WTC11 (cell line): ENCODE measurements around the gene HDX. TPM values are rescaled to one million over a fixed set of nuclear protein-coding genes. Genes with fewer than 3 reads are reported as not detected.

Source experiments
- ATAC-seq: fragments of 200-7000 bp; cut with Tn5 transposase; 2 replicates; pipeline ENCODE4 v1.10.0; 2021; ENCODE audit warnings: mild to moderate bottlenecking, moderate library complexity
- CTCF ChIA-PET: fragments of 300-600 bp; sonication (Branson Sonifier 250); formaldehyde crosslinking; loops from one replicate; lab custom pipeline; 2021; ENCODE audit warnings: antibody characterized with exemption; lab: Charles Lee
- POLR2A ChIA-PET: fragments of 350-600 bp; sonication (Branson Sonifier 250); formaldehyde crosslinking; loops from one replicate; lab custom pipeline; 2021; ENCODE audit warnings: antibody characterized with exemption; lab: Charles Lee
- DNase-seq: peaks from one replicate; pipeline ENCODE4 v3.0.0; 2021; ENCODE audit warnings: low spot score
- H3K27ac Mint-ChIP-seq: 2 replicates; pipeline ENCODE4 v1.8.0; 2021; ENCODE audit warnings: mixed read lengths
- H3K27me3 Mint-ChIP-seq: 2 replicates; pipeline ENCODE4 v1.8.0; 2021; ENCODE audit warnings: low read depth, mild to moderate bottlenecking, moderate library complexity, mixed read lengths
- H3K36me3 Mint-ChIP-seq: 2 replicates; pipeline ENCODE4 v1.8.0; 2021; ENCODE audit warnings: mixed read lengths
- H3K4me1 Mint-ChIP-seq: 2 replicates; pipeline ENCODE4 v1.8.0; 2022; ENCODE audit warnings: mixed read lengths
- H3K4me3 Mint-ChIP-seq: 2 replicates; pipeline ENCODE4 v1.8.0; 2021; ENCODE audit warnings: mild to moderate bottlenecking, moderate library complexity, mixed read lengths
- H3K9me3 Mint-ChIP-seq: 2 replicates; pipeline ENCODE4 v1.8.0; 2021; ENCODE audit warnings: mixed read lengths
- AFF4 ChIP-seq: sonication (generic); formaldehyde crosslinking; IDR thresholded peaks from 2 replicates; pipeline ENCODE4 v1.8.1; 2023; ENCODE audit warnings: mild to moderate bottlenecking, missing genetic modification reagents, borderline replicate concordance
- ARID4B ChIP-seq: sonication (generic); formaldehyde crosslinking; IDR thresholded peaks from 2 replicates; pipeline ENCODE4 v1.8.0; 2023; ENCODE audit warnings: missing genetic modification reagents, mild to moderate bottlenecking, borderline replicate concordance
- CREB1 ChIP-seq: sonication (generic); formaldehyde crosslinking; IDR thresholded peaks from 2 replicates; pipeline ENCODE4 v1.8.0; 2023; ENCODE audit warnings: mild to moderate bottlenecking, missing genetic modification reagents
- CTCF ChIP-seq: fragments of 200-600 bp; IDR thresholded peaks from 2 replicates; pipeline ENCODE4 v1.8.0; 2022; ENCODE audit warnings: antibody characterized with exemption
- E2F1 ChIP-seq: sonication (generic); formaldehyde crosslinking; IDR thresholded peaks from 2 replicates; pipeline ENCODE4 v1.8.0; 2022; ENCODE audit warnings: mild to moderate bottlenecking, missing genetic modification reagents
- ELF4 ChIP-seq: sonication (generic); formaldehyde crosslinking; IDR thresholded peaks from 2 replicates; pipeline ENCODE4 v1.8.1; 2022; ENCODE audit warnings: low read depth, mild to moderate bottlenecking, moderate library complexity, missing genetic modification reagents
- EMX1 ChIP-seq: fragments of 250-450 bp; sonication (Bioruptor Pico); IDR thresholded peaks from 2 replicates; pipeline ENCODE4 v1.8.0; 2021; ENCODE audit warnings: mild to moderate bottlenecking
- ERG ChIP-seq: fragments of 250-450 bp; sonication (Bioruptor Pico); IDR thresholded peaks from 2 replicates; pipeline ENCODE4 v1.8.0; 2021; ENCODE audit warnings: mild to moderate bottlenecking
- FOXP4 ChIP-seq: sonication (generic); formaldehyde crosslinking; IDR thresholded peaks from 2 replicates; pipeline ENCODE4 v1.8.0; 2022; ENCODE audit warnings: mild to moderate bottlenecking, missing genetic modification reagents
- IRF2 ChIP-seq: sonication (generic); formaldehyde crosslinking; IDR thresholded peaks from 2 replicates; pipeline ENCODE4 v1.8.0; 2022; ENCODE audit warnings: low read depth, missing genetic modification reagents, borderline replicate concordance
- MLX ChIP-seq: sonication (generic); formaldehyde crosslinking; IDR thresholded peaks from 2 replicates; pipeline ENCODE4 v1.8.1; 2023; ENCODE audit warnings: mild to moderate bottlenecking, missing genetic modification reagents, moderate library complexity
- NFYB ChIP-seq: sonication (generic); formaldehyde crosslinking; conservative IDR thresholded peaks from 2 replicates; pipeline ENCODE4 v1.8.0; 2022; ENCODE audit warnings: low read depth, missing genetic modification reagents
- SMAD3 ChIP-seq: sonication (generic); formaldehyde crosslinking; IDR thresholded peaks from 2 replicates; pipeline ENCODE4 v1.8.0; 2022; ENCODE audit warnings: missing genetic modification reagents, mild to moderate bottlenecking, borderline replicate concordance
- SOX15 ChIP-seq: fragments of 250-450 bp; sonication (Bioruptor Pico); IDR thresholded peaks from 2 replicates; pipeline ENCODE4 v1.9.0; 2021; ENCODE audit warnings: mild to moderate bottlenecking
- USF1 ChIP-seq: sonication (generic); formaldehyde crosslinking; IDR thresholded peaks from 2 replicates; pipeline ENCODE4 v1.8.0; 2022; ENCODE audit warnings: mild to moderate bottlenecking, missing genetic modification reagents
- ZBTB43 ChIP-seq: sonication (generic); formaldehyde crosslinking; IDR thresholded peaks from 2 replicates; pipeline ENCODE4 v1.8.1; 2023; ENCODE audit warnings: mild to moderate bottlenecking, missing genetic modification reagents
- ZNF138 ChIP-seq: sonication (generic); formaldehyde crosslinking; conservative IDR thresholded peaks from 2 replicates; pipeline ENCODE4 v1.8.1; 2022; ENCODE audit warnings: mild to moderate bottlenecking, moderate library complexity, missing genetic modification reagents
- ZNF219 ChIP-seq: sonication (generic); formaldehyde crosslinking; IDR thresholded peaks from 2 replicates; pipeline ENCODE4 v1.8.0; 2023; ENCODE audit warnings: missing genetic modification reagents, mild to moderate bottlenecking, borderline replicate concordance
- ZNF671 ChIP-seq: fragments of 250-450 bp; sonication (Bioruptor Pico); IDR thresholded peaks from 2 replicates; pipeline ENCODE4 v1.8.0; 2021; ENCODE audit warnings: mild to moderate bottlenecking
- total RNA-seq: library from RNA; stranded (reverse); gene quantifications from 3 replicates; pipeline ENCODE4 v1.2.3, GENCODE V29; 2021

HDX gene
- total RNA-seq, 1 experiment from 2014 or later = 6.3 TPM

GRCh38 chrX:84362184-84362838 is 139.9 kb downstream of the HDX start:
- peaks cover 18% of the 10 kb centered on the region for H3K4me1 Mint-ChIP-seq
- POLR2A ChIA-PET = interaction anchor here (0.7 kb wide), 1 partner anchor 577 kb away, joined by 4 read pairs; no protein-coding TSS in a partner anchor
- no peak overlapping the region for H3K4me3 Mint-ChIP-seq
- no peaks in the 10 kb centered on the region for H3K27me3 Mint-ChIP-seq
- ATAC-seq (no peak), DNase-seq (no peak)
- H3K9me3 Mint-ChIP-seq = peaks cover 6% of the 10 kb centered on the region; the same call in 1 of the 2 replicates
- H3K27ac Mint-ChIP-seq = no peak overlapping the region
- CTCF ChIA-PET = no interaction called here
- H3K36me3 Mint-ChIP-seq = peaks cover 4% of the 10 kb centered on the region; the same call in 1 of the 2 replicates
- no peak for TF ChIP-seq ZBTB43
- no peak for TF ChIP-seq ZNF219 (CRISPR knock-in tag)
- no peak for TF ChIP-seq MLX
- TF ChIP-seq SMAD3 (CRISPR knock-in tag) = no peak
- TF ChIP-seq ERG (CRISPR knock-in tag) = no peak
- no peak for TF ChIP-seq SOX15 (CRISPR knock-in tag)
- no peak for TF ChIP-seq AFF4 (CRISPR knock-in tag)
- TF ChIP-seq USF1 (CRISPR knock-in tag) = no peak
- no peak for TF ChIP-seq NFYB (CRISPR knock-in tag)
- TF ChIP-seq CREB1 (CRISPR knock-in tag) = no peak
- no peak for TF ChIP-seq ZNF138 (CRISPR knock-in tag)
- no peak for TF ChIP-seq ZNF671 (CRISPR knock-in tag)
- no peak for TF ChIP-seq IRF2 (CRISPR knock-in tag)
- no peak for TF ChIP-seq E2F1 (CRISPR knock-in tag)
- TF ChIP-seq ARID4B (CRISPR knock-in tag) = no peak
- no peak for TF ChIP-seq FOXP4 (CRISPR knock-in tag)
- no peak for TF ChIP-seq EMX1 (CRISPR knock-in tag)
- no peak for TF ChIP-seq CTCF
- no peak for TF ChIP-seq ELF4 (CRISPR knock-in tag)
